ENCODE measurements around the gene CNGB1.
A peak's percentile ranks its signal among the peaks of the same experiment; 100 is the strongest.
"Not testable (repeated sequence)": the region's sequence is repeated elsewhere in the genome, so short reads cannot be mapped to it uniquely, and the experiment has no call there.

The CNGB1 gene

GRCh38 chr16:57970970-57971369, at the start of gene CNGB1:
CNGB1 (minus strand) TSS chr16:57971128; CDS start chr16:57967286, 3,842 bp downstream.
- DNase-seq (ENCODE audit: low spot score) = no peak

GRCh38 chr16:58019866-58020538, 49.1 kb upstream of the CNGB1 start:
- no peak for DNase-seq (ENCODE audit: low spot score)

DNA sequence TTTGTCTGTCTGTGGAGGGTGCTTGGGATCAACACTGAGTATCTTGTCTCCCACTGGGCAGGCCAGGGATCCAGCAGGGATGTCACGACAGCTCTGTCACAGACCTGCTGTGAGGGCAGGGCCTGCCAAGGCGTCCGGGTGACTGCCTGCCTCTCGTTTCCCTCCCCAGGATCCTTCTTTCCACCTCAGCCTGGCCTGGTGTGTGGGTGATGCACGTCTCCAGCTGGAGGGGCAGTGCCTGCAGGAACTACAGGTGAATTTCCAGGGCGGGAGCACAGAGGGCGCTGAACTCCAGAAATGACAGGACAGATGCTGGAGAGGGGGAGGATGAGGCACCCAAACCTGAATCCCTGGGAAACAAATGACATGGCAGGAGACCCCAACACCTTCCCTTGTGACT, 47.9 kb upstream of the CNGB1 start:
- no peak for DNase-seq (ENCODE audit: low spot score)

DNA sequence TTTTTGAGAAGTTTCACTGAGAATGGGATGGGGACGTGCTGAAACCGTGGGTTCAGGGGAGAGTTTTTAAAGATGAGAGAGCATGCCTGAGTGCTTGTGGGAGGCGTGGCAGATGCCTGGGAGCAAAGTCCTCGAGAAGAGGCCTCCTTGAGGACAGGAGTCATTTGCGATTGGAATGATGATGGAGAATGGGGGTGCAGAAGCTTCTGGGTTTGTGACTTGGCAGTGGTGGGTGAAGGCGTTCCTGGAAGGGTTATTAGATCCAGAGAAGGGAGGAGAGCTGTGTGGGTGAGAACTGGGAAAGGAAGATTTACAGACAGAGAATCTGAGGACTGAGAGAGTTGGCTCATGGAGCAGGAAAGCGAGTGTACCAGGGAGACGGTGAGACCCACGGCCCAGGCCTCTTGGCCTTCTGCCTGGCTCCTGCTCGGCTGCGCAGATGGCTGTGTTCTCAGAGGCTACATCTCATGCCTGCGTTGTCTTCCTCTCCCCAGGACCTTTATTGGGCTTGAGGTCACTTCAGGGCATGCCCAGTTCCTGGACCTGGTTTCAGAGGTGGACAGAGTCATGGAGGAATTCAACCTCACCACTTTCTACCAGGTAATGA, 46.0 kb upstream of the CNGB1 start:
- no peak for DNase-seq (ENCODE audit: low spot score)

- DNase-seq (ENCODE audit: low spot score) = no peak
Measured at GRCh38 chr16:58013201-58013956, 42.5 kb upstream of the CNGB1 start.

GRCh38 chr16:58012481-58012880, 41.6 kb upstream of the CNGB1 start:
- DNase-seq (ENCODE audit: low spot score) = no peak

- DNase-seq (ENCODE audit: low spot score) = no peak
Measured at GRCh38 chr16:58011652-58012051, 40.7 kb upstream of the CNGB1 start.

DNA sequence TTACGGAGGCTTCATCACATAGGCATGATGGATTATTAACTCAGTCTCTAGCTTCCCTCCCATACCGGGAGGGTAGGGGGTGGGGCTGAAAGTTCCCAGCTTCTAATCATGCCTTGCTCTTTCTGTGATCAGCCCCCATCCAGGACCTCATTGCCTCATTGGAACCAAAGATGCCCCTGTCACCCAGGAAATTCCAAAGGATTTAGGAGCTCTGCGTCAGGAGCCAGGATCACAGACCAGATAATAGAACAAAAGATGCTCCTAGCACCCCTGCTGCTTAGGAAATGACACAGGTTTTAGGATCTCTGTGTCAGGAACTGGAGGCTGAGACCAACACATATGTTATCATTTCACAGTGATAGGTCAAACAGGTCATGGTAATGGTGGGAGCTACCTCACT, 40.0 kb upstream of the CNGB1 start:
- no peak for DNase-seq (ENCODE audit: low spot score)

DNA sequence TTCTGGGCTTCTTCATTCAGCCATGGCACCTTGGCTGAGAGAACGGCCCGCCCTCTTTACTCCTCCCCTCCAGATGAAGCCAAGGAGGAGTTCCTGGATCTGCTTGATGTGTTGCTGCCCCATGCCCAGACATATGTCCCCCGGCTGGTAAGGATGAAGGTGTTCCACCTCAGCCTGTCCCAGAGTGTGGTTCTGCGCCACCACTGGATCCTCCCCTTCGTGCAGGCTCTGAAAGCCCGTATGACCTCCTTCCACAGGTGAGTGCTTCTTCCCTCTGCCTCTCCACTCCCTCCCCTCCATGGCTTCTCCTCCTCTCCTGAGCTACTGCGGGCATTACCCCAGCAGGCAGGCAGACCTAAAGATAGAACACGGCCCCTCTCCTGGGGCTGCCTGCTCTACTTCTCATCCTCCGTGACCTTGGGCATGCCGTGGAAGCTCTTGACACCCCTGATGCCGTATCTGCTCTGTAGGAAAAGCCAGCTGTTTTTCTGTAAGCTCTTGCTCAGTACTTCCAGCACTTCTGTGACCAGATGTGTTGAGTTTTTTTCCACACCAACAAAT, 39.0 kb upstream of the CNGB1 start:
- no peak for DNase-seq (ENCODE audit: low spot score)

- DNase-seq (ENCODE audit: low spot score) = not testable (repeated sequence)
Measured at GRCh38 chr16:58004736-58005135, 33.8 kb upstream of the CNGB1 start.

- DNase-seq (ENCODE audit: low spot score) = no peak
Measured at GRCh38 chr16:58002936-58003335, 32.0 kb upstream of the CNGB1 start.

DNA sequence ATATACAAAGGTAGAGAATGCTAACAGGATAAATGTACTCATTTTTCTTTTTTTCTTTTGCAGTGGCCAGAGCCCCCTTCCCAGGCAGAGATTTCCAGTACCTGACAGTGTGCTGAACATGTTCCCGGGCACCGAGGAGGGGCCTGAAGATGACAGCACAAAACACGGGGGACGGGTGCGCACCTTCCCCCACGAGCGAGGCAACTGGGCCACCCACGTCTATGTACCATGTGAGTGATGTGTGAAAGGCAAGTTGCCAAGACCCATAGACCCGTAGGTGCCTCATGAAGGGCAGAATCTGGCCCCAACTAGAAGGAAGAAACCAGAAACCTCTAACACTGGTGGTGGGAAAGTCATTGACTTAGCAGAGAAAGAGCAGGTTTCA, 31.5 kb upstream of the CNGB1 start:
- DNase-seq (ENCODE audit: low spot score) = no peak

DNA sequence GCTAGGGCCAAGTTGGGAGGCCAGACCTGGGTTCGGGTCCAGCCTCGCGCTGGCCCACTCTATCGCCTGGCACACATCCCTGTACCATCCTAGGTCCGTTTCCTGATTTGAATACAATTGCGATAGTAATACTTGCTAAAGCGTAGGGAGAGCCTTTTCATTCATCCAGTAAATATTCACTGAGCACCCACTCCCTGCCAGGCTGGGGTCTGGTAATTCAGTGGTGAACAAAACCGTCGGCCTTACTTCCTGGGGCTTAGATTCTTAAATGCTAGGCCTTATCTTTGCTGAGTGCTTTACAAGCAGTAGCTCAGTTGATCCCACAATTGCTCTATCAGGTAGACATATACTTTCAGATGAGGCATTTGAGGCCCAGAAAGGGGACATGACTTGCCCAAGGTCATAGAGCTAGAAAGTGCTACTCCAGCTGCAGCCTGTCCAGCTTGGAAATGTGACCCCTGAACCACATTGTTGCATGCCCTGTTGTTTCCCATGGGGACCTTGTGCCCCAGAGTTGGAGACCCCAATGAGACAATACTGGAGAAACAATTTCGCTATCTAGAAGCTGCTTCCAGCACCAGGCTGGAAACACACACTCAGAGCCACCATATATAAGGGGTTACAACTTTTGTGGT, 31.0 kb upstream of the CNGB1 start:
- DNase-seq (ENCODE audit: low spot score) = no peak

DNA sequence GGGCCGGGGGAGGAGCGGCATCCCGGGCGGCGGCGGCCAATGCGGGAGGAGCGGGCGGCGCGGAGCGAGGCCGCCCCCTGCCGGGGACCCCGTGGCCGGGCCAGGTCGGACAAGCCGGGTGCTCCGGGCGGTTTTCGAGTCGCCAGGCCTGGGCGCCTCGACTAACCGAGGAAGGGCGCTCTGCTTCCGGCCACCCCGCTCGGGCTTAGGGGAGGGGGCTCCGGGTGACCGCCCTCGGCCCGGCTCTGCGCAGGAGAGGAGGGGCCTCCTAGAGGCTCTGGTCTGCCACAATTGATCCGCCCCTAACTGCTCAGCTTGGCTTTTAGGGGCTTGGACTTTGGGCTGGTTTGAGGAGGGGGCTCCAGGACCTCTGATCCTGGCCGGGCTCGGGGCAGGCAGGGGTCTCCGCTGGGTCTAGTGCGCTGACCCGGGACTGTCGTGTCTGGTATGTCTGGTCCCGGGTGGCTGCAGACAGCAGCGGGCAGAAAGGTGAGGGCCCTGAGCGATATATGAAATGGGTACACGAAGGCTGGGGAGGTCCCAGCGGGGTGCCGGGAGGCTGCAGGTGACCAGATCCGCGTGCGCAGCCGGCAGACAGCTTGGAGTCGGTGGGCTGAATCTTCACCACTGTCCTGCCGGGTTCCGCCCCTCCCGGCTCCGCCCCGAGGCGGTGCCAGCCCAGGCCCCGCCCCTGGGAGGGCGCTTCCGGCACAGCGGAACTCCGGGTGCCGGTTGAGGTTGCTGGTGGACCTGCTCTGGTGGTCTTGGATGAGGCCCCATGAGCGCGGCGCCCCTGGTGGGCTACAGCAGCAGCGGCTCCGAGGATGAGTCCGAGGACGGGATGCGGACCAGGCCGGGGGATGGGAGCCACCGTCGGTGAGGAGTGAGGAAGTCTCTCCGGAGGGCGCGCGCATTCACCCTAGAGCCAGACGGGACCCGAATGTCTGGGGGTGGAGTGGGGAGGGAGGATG, 30.1 kb upstream of the CNGB1 start, which contains the start of gene USB1:
USB1 (plus strand) TSS at position 702 of the 971 bp plus-strand sequence; CDS start at position 779, 77 bp downstream.
- DNase-seq (ENCODE audit: low spot score) = peak; percentile 93

- peak; percentile 64 for DNase-seq (ENCODE audit: low spot score)
Measured at GRCh38 chr16:57999971-58000705, 29.2 kb upstream of the CNGB1 start, which contains the start of gene ZNF319. ZNF319 (minus strand) TSS chr16:58000672; CDS start chr16:57998265, 2,407 bp downstream.

DNA sequence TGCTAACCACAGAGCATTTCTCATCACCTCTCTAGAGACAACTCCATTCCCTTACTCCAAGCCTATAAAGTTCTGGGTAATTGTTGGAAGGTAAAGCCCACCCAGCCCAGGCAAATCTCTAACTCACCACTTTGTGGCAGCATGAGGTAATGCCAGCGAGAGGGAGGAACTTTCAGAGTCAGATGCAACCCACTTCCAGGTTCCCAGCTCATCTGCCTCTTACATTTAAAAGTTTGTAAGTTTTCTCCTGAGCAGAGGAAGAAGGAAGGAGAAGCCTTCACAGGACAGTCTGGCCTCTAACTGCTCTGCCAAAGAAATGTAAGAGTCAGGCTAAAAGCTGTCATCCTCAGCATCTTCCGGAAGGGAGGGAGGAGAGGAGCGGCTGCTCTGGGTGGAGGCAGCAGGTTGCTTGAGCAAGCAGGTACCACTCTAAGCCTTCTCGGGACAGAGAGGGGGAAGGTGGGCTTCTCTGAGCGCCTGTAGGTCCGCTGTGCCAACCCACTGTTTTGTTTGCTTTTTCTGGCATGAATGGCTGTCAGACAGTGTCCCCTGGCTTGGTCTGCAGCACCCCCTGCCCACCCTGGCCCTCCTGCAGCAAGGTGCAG, 28.5 kb upstream of the CNGB1 start:
- no peak for DNase-seq (ENCODE audit: low spot score)

- no peak for DNase-seq (ENCODE audit: low spot score)
Measured at GRCh38 chr16:57998992-57999365, 28.1 kb upstream of the CNGB1 start.

GRCh38 chr16:57998486-57998885, 27.6 kb upstream of the CNGB1 start:
- DNase-seq (ENCODE audit: low spot score) = no peak

DNA sequence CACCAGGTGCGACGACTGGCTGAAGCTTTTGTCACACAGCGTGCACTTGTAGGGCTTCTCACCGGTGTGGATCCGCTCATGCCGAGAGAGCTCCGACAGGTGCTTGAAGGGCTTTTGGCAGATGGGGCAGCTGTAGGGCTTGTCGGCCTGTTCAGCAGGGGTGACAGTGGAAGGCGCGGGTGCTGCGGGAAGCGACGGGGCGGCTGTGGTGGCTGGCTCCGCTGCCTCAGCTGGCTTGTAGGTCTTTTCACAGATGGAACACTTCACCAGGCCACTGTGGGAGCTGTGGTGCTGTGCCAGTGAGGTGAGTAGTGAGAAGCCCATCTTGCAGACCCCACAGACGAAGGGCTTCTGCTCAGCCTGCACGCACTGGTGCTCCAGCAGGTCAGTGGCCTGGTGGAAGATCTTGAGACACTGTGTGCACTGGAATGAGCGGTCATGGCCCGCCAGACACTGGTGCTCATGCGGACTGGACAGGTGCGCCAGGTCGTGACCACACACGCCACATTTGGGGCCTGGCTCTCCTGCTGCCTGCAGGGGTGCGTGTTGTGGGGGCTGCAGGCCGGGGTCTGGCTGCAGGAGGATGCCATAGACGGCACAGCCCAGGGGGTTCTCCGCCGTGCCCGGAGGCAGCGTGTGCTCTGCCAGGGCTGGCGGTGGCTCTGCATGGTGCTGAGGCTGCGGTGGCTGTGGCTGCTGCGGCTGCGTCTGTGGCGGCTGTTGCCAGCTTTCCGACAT, 26.8 kb upstream of the CNGB1 start:
- DNase-seq (ENCODE audit: low spot score) = no peak

Measured in HuH-7.5 (cell line).